GM19455 (cell line): ENCODE data around the gene LPAR1.
"Not testable (repeated sequence)": the region's sequence is repeated elsewhere in the genome, so short reads cannot be mapped to it uniquely, and the experiment has no call there.

Experiments
- ATAC-seq: cut with Tn5 transposase; IDR thresholded peaks from one replicate; pipeline ENCODE4 v1.9.1; 2021; ENCODE audit not compliant: unreplicated experiment

LPAR1 gene, protein sequence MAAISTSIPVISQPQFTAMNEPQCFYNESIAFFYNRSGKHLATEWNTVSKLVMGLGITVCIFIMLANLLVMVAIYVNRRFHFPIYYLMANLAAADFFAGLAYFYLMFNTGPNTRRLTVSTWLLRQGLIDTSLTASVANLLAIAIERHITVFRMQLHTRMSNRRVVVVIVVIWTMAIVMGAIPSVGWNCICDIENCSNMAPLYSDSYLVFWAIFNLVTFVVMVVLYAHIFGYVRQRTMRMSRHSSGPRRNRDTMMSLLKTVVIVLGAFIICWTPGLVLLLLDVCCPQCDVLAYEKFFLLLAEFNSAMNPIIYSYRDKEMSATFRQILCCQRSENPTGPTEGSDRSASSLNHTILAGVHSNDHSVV

DNA sequence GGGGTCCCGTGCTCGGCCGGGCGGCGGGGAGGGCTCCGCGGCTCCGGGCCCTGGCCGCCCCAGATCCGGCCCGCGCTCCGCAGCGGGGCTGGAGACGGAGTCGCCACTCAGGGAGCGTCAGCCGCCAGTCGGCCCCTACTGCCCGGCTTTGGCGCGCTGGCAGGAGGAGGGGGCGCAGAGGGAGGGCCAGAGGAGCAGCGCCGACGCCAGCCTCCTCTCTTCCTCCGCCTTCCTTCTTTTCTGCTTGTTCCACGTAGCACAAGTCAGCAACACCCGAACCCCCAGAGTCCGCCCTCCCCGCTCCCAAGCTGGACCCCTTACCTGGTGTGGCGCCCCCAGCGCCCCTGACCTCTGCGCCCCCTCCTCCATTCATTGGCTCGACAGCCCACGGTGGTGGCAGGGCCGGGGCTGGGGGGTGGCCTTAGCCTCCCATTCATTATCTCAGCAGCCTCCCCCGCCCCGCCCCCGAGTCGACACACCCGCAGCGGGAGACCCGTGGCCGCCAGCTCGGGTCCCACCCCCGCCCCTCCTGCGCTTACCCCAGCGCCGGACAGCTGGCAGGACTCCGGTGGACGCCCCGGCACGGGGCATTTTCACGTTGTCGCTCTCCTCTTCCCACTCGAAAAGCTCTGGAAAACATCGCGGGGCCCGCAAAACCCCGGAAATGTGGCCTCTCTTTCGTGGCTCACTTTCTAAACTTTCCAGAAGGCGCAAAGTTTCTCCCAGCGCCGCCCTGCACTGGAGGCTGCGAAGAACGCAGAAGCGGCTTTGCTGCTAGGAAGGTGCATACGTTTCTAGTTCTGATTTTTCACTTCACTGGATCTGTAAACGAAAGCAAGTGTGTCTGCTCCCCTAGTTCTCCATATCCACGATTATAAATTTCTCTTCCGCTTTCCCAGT, at the start of gene LPAR1:
Gene LPAR1, minus strand, starts transcription at position 140 of the 900 bp plus-strand sequence. CDS start 66,353 bp downstream, outside the sequence.
- ATAC-seq, result no peak

DNA sequence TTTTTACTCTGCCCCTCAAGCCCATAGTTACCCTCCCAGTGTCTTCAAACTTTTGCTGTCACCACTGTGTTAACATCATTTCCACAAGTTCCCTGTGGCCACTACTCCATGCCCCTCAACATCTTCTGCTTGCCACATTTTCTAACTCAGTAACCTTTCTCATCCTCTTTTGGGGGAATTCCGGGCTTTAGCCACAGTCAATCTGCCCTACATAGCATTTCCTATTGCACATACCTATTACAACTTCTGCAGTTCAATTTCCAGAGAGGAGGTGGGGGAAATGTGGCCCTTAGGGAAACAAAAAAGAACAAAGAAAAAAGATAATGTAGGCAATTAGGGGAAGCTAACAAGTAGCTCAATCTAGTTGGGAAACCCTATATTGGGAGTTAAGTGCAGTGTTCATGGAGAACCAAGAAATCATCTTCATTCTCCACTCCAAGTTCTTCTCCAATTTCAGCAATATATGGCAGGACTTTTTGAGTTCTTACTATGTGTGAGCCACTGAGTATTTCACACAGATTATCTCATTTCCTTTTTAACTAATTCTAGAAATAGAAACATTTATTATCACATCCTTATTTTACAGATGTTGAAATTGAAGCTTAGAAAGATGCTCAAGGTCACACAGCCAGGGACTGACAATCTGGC, 40.2 kb upstream of the LPAR1 start:
- no peak for ATAC-seq

DNA sequence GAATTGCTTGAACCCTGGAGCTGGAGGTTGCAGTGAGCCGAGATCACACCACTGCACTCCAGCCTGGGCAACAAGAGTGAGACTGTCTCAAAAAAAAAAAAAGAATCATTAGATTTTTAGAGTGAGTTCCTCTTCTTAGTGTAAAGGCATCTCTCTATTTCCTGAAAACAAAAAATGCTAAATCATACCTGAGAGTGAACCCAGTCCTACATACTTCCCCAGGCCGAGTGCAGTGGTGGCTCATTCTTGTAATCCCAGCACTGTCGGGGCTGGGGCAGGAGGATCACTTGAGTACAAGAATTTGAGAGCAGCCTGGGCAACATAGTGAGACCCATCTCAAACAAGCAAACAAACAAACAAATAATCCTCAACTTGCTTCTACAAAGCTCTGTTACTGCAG, 38.2 kb upstream of the LPAR1 start:
- ATAC-seq, result no peak

DNA sequence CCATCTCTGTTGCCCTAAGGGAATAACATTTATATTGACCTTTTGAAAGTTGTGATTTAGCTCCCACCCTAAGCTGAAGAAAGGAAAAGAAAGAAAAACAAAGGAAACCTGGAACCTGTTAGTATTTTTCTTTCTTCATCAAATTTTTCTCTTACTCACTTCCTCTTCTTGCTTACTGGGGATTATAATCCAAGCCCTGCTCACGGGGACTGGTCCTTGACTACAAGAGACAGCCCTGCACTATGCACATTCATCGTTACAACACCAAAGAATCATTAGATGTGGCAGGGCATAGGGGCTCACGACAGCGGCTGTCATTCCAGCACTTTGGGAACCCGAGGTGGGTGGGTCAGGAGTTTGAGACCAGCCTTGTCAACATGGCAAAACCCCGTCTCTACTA, 37.8 kb upstream of the LPAR1 start:
- ATAC-seq, result no peak

DNA sequence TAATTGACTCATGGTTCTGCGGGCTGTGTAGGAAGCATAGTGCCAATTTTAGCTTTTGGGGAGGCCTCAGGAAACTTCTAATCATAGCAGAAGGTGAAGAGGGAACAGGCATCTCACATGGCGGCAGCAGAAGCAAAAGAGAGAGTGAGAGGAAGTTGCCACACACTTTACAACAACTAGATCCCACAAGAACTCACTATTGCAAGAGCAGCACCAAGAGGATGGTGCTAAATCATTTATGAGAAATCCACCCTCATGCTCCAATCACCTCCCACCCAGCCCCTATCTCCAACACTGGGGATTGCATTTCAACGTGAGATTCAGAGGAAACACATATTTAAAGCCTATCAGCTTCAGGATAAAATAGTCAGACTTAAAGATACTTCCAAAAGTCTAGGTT, 36.1 kb upstream of the LPAR1 start:
- ATAC-seq, result no peak

DNA sequence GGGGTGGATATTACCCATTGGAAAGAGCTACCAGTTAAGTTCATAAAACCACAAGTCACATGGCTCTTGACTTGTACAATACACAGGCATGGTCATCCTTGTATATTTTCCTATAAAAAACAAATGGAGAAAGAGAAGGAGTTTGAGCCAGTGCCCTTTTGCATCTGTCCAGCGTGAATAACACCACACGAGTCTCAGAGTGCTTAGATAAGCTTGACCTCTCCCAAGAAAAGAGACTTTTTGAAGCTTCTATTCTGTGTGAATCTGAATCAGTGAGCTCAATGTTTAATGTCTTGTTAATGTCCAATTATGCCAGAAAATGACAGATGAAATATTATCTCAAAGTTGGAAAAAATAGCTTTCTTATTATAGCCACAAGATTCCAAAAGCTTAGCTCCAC, 30.9 kb upstream of the LPAR1 start:
- no peak for ATAC-seq

DNA sequence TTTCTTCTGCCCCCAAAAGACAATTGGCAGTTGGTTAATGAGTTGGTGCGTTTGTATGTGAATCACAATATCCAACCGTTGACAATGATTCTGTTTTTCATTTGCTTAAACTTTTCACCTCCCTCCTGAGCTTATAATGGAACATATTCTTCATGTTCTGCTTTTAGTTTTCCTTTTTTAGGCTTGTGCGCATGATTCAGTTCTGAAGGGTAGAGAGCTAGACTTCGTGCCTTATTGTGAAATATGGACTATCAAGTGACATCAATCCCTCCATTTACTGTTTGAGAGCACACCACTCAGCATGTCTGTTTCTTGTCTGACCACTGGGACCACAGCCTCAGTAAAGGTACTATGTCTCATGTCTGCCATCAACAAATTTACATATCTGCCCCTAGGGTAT, 30.5 kb upstream of the LPAR1 start:
- ATAC-seq, result no peak

DNA sequence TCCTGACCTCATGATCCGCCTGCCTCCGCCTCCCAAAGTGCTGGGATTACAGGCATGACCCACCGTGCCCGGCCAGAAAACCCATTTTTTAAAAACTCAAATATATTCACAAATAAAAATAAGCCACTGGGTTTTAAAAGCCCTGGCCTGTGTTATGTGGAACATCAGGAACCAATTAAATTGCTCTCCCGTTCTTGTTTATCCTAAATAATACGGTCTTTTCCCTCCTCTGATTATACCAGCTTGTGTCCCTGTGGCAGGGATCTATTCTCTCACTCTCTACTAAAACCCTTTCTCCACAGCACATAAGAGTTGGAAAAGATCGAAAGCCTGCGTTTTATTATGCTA, 30.1 kb upstream of the LPAR1 start:
- ATAC-seq, result no peak

DNA sequence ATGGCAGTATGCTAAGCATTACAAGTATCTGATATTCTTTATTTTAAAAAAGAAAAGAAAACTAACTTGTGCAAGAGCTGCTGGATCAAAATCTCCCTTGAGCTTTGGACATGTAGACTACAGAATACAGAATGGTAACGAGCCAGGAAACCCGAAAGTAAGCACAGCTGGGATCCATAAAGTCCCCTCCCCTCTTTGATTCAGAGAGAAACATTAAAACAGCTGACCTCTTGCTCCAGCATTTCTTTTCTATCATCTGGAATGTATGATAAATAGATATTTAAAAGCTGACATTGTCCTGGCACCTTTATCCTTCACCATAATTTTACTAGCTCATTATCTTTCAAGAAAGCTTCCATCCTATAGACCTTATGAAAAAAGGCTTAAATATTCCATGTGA, 28.2 kb upstream of the LPAR1 start:
- ATAC-seq, result no peak

DNA sequence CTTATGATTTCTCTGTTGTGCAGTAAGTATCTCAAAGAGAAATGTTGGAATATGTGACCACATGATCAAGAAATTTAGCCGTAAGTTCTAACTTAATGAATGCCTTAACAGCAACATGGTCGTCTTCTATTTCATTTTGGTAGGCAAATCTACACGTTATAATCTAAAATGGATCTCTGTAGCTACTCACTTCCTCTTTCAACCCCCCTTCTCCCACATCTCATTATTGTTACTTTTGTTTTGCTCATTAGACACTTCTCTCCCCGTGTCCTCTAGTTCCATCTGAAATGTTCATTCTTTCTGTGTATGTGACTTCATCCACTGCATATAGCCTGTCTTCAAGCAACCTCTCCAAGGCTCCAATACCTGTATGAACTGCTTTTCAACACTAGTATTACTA, 27.1 kb upstream of the LPAR1 start:
- no peak for ATAC-seq

DNA sequence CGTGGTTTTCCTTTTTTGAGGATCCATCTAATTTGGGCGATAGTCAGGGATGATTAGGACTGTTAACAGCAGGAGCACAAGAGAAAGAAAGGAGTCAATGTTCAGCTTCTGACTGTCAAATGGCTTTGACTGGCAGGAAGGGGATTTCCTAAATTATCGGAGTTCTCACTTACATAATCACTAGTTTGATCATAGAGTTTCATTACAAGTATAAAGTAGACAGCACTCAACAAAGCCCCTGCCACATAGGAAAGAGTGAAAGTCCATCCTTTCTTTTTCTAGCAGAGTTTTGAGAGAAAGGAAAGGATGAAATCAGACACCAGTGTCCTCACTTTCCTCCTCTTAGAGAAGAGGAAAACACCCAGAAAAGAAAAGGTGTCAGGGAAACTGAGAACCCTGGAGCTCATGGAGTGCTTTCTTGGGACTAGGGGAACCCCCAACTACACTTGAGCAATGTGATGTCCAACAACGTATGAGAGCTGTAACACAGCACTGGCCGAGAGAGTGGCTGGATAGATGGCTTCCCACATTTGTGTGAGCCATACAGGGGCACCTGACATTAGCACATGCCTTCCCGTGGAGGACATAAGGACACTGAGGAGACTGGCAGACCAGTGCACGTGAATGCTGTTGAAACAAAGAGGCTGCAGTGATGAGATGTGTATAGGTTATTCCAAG, 26.0 kb upstream of the LPAR1 start:
- ATAC-seq, result no peak

DNA sequence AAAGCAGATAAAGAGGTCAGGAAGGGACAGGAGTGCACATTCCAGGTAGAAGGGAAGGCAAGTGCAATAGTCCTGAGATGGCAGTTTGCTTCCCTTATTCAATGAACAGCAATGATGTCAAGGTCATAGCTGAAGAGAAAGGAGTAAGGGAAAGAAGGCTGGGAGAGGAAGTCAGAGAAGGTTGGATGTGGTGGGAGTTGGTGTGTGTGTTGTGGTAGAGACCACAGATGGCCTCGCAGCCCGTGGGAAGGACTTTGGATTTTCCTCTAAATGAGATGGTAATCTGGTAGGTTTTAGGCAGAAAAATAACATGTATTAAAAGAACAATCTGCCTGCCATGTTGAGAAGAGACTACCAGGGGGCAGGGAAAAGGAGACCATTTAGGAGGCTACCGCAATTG, 25.1 kb upstream of the LPAR1 start:
- no peak for ATAC-seq

DNA sequence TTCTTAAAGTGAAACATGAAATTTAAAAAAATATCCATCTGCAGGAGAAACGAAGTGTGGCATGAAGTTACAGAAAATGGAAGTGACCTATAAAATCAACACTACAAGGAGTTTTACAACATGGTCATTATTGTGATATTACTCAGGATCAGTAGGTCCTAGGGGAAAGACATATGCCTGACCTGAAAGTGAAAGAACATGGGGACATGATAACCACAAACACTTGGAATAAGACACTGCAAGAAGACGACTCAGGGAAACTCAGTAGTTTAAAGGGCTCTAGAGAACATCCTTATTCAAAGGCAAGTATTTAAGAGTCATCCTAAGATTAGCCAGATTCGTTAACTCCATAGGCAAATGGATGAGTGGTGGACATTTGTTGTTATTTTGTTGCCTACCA, 19.9 kb upstream of the LPAR1 start:
- ATAC-seq, result no peak

DNA sequence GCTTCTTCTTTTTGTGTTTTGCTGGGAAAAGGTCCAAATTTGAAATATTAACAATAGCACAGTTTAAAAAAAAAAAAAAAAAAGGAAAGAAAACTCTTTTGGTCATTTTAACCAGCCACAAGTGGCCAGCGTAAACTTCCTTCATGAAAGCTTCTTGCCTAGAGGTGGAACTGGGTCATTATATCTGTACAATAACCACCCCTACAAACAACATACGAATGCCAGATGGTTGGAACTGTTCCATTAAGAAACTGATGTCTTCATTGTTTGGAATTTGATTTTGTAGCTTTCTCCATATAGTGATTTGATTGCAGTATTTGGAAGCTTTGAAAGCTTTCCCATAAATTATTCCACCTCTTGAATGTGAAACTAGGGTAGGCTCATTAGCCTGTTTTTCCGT, 18.3 kb upstream of the LPAR1 start:
- ATAC-seq, result no peak

DNA sequence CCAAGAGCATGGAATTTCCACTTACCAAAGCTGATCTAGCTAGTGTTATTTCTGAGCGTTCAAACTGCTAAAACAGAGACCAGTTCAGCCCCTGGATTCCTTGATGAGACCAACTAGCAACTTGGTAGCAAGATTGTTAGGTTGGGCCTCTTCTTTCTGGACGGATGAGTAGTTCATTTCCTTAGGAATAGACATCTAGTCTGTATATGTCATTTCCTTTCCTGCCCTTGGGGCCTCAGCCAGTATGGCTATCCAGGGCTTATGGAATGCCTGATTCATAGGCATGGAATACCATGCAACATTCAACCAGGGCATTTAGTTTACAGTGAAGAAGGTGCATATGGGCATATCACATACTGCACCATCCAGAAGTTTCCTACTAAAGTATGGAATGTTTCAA, 14.5 kb upstream of the LPAR1 start:
- no peak for ATAC-seq

DNA sequence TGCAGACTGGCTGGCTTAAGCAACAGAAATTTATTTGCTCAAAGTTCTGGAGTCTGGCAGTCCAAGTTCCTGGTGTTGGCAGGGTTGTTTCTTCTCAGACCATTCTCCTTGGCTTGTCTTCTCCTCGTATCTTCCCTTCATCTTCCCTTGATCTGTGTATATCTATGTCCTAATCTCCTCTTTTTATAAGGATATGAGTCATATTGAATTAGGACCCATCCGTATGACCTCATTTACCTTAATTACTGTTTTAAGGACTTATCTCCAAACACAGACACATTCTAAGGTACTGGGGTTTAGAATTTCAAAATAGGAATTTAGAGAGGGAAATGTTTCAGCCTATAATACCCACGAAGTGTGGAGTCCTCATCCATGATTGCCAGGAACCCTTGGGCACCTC, 13.1 kb upstream of the LPAR1 start:
- ATAC-seq, result no peak

DNA sequence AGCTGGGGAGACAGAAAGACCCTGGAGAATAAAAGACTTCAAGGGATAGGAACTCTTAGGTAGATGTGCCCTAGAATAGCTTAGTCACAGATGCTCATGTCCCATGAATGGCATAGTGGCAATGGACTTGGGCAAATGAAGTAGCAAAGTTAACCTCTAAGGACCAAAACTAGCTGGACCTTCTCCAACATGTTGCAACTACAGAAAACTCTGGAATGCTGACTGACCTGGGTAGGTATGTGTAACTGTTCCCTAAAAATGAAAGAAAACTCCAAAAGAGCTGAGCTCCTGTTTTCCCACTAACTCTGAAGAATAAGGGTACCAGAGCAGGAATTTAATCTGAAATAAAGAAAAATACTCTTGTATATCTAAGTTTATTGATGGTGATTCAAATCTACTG, 12.5 kb upstream of the LPAR1 start:
- no peak for ATAC-seq

DNA sequence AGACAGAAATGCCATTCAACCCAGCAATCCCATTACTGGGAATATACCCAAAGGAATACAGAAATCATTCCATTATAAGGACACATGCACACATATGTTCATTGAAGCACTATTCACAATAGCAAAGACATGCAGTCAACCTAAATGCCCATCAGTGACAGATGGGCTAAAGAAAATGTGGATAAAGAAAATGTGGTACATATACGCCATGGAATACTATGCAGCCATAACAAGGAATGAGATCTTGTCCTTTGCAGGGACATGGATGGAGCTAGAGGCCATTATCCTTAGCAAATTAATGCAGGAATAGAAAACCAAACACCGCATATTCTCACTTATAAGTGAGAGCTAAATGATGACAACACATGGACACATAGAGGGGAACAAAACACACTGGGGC, 9.0 kb upstream of the LPAR1 start:
- ATAC-seq, result not testable (repeated sequence)

DNA sequence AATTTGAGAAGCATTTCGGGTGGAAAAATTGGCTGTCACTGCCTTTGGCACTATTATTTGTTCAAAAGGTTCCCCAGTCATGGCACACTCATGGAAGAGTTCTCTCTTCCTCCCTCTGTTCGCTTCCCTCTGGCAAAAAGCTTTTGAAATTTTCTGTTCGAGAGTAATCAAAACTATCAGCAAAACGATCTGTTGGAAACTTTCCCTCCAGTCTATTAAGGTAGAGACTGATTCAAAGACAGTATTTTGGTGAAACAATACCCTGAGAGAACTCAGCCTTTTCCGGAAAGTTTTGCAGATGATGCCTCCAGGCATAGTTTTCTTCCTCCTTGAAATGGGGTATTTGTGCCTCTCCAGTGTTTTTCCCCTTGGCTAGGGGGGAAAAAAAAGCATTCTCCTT, 3.6 kb upstream of the LPAR1 start:
- no peak for ATAC-seq

DNA sequence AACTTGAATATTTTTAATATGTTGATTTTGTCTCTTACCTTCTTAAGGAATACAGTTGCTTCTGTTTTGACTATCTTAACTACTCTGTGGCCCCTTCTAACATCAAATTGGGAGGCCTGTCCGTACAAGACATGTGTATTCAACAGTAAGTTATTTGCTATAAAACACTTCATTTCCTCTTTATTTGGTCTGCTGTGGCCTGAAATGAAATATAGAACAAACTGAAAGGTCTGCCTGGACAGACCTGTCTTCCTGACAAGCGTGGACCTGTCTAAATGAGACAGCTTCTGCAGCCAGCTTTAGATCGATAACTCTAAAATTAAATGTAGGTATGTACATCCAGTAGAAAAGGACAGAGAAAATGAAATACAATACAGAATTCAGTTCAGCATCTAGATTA, 2.2 kb upstream of the LPAR1 start:
- no peak for ATAC-seq

DNA sequence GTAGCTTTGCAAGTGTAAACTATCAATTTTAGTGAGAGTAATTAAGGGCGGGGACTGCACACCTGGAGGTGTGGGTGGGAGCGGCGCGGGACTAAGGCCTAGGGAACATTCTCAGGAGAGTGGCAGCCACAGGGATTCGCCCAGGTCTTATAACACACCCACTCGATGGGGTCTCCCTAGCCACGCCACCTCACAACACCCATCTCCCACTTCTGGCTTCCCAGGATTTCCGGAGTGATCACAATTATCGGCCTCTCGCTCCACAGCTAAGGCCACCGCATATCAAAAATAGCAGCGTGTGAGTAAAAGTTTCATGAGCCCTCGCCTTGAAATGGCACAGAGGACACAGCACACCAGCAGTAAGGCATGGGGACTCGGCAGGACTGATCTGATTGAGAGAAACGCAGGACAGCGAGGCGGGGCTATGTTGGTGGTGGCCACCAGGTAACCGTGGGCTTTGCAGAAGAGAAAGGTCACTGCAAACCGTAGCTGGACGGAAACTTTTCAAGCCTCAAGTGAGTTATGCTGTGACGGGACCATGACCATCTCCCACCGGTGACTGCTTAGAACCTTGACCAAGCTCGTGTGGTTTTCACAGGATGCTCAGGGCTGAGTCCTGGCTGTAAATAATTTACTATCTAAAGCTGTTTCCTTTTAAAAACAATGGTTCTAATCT, 1.1 kb upstream of the LPAR1 start:
- no peak for ATAC-seq
